Upper lobe of right lung (tissue), 1 donor: Measurements from ENCODE around the gene SLC39A11. TPM values are rescaled to one million over a fixed set of nuclear protein-coding genes. Genes with fewer than 3 reads are reported as not detected.

ENCODE experiments used
- ATAC-seq: fragments of 200-7000 bp; cut with Tn5 transposase; one replicate; pipeline ENCODE4 v1.9.1; 2020; ENCODE audit warnings: mild to moderate bottlenecking, moderate library complexity
- DNase-seq: peaks from one replicate; pipeline ENCODE4 v3.0.0-alpha.2; 2020
- H3K27ac ChIP-seq: fragments of 200-600 bp; one replicate; pipeline ENCODE4 v1.8.0; 2022
- H3K27me3 ChIP-seq: fragments of 200-600 bp; one replicate; pipeline ENCODE4 v1.8.0; 2022; ENCODE audit warnings: mild to moderate bottlenecking
- H3K36me3 ChIP-seq: fragments of 200-600 bp; one replicate; pipeline ENCODE4 v1.8.0; 2022
- H3K4me1 ChIP-seq: fragments of 200-600 bp; one replicate; pipeline ENCODE4 v1.8.0; 2022
- H3K4me3 ChIP-seq: fragments of 200-600 bp; one replicate; pipeline ENCODE4 v1.8.0; 2022; ENCODE audit warnings: mild to moderate bottlenecking
- H3K9me3 ChIP-seq: fragments of 200-600 bp; one replicate; pipeline ENCODE4 v1.8.0; 2022
- CTCF ChIP-seq: fragments of 200-600 bp; IDR thresholded peaks from one replicate; pipeline ENCODE4 v1.8.0; 2022; ENCODE audit warnings: antibody characterized with exemption
- intact Hi-C: fragments of 100-400 bp; cut with DNase I; formaldehyde crosslinking; loops from one replicate; pipeline ENCODE4 v1.11.0; 2022
- total RNA-seq: library from RNA; stranded (reverse); fragmentation: NEBNext Ultra II Directional; extraction: Animal tissue kit (Norgen Biotek cat#: 25700); gene quantifications from one replicate; pipeline ENCODE4 v1.2.1, GENCODE V29; 2021
- donor health status: DM: no; HTN: yes; CAD: no; lungs with severe emphysema.

The SLC39A11 gene
- total RNA-seq, 1 donor from 2014 or later = 33.7 TPM

- Histone ChIP-seq H3K4me1 (no peaks in the 10 kb centered on the region), H3K36me3 (no peaks in the 10 kb centered on the region), H3K27me3 (no peaks in the 10 kb centered on the region), H3K4me3 (no peak overlapping the region), H3K9me3 (no peaks in the 10 kb centered on the region), H3K27ac (no peak overlapping the region)
- TF ChIP-seq CTCF = no peak
- no peak for ATAC-seq
- intact Hi-C loops = no loop called here
- no peak for DNase-seq
Observed at GRCh38 chr17:72877348-72877747, 215.1 kb downstream of the SLC39A11 start.

- no peaks in the 10 kb centered on the region for H3K27me3 ChIP-seq
- H3K9me3 ChIP-seq = no peaks in the 10 kb centered on the region
- no peaks in the 10 kb centered on the region for H3K36me3 ChIP-seq
- DNase-seq (no peak), ATAC-seq (no peak)
- intact Hi-C loops = no loop called here
- H3K27ac ChIP-seq = no peak overlapping the region
- TF ChIP-seq CTCF = no peak
- no peaks in the 10 kb centered on the region for H3K4me1 ChIP-seq
- H3K4me3 ChIP-seq = no peak overlapping the region
Observed at GRCh38 chr17:72876413-72876812, 216.1 kb downstream of the SLC39A11 start.

- no peak overlapping the region for H3K4me3 ChIP-seq
- H3K9me3 ChIP-seq = no peaks in the 10 kb centered on the region
- no peaks in the 10 kb centered on the region for H3K36me3 ChIP-seq
- no peaks in the 10 kb centered on the region for H3K4me1 ChIP-seq
- ATAC-seq (no peak), DNase-seq (no peak)
- intact Hi-C loops = no loop called here
- H3K27ac ChIP-seq = no peak overlapping the region
- H3K27me3 ChIP-seq = no peaks in the 10 kb centered on the region
- TF ChIP-seq CTCF = no peak
Observed at GRCh38 chr17:72875361-72875760, 217.1 kb downstream of the SLC39A11 start.

GRCh38 chr17:72872396-72872795 is 220.1 kb downstream of the SLC39A11 start:
- DNase-seq = no peak

GRCh38 chr17:72870367-72870985 is 222.0 kb downstream of the SLC39A11 start:
- no peak for DNase-seq
- intact Hi-C loops = no loop called here
- Histone ChIP-seq H3K9me3 (no peaks in the 10 kb centered on the region), H3K4me1 (no peaks in the 10 kb centered on the region), H3K36me3 (no peaks in the 10 kb centered on the region), H3K27ac (no peak overlapping the region), H3K27me3 (no peaks in the 10 kb centered on the region), H3K4me3 (no peak overlapping the region)
- no peak for TF ChIP-seq CTCF
- ATAC-seq = no peak

More at GRCh38 chr17:72872396-72872795, 220.1 kb downstream of the SLC39A11 start:
- Histone ChIP-seq H3K27me3 (no peaks in the 10 kb centered on the region), H3K36me3 (no peaks in the 10 kb centered on the region), H3K4me3 (no peak overlapping the region), H3K4me1 (no peaks in the 10 kb centered on the region), H3K27ac (no peak overlapping the region), H3K9me3 (no peaks in the 10 kb centered on the region)
- TF ChIP-seq CTCF = no peak
- intact Hi-C loops = no loop called here
- no peak for ATAC-seq

- TF ChIP-seq CTCF = no peak
Observed at GRCh38 chr17:72869630-72870029, 222.9 kb downstream of the SLC39A11 start.

More at GRCh38 chr17:72869630-72870029, 222.9 kb downstream of the SLC39A11 start:
- intact Hi-C loops = no loop called here
- no peak overlapping the region for H3K4me3 ChIP-seq
- DNase-seq (no peak), ATAC-seq (no peak)
- no peaks in the 10 kb centered on the region for H3K27me3 ChIP-seq
- H3K4me1 ChIP-seq = no peaks in the 10 kb centered on the region
- H3K36me3 ChIP-seq = no peaks in the 10 kb centered on the region
- no peaks in the 10 kb centered on the region for H3K9me3 ChIP-seq
- no peak overlapping the region for H3K27ac ChIP-seq
